ENCODE measurements around the gene DIAPH1. TPM values are rescaled to one million over a fixed set of nuclear protein-coding genes. Genes with fewer than 3 reads are reported as not detected.
A peak's percentile ranks its signal among the peaks of the same experiment; 100 is the strongest.

DIAPH1 gene
- total RNA-seq, 1 experiment from 2014 or later, result 117 TPM

DNA sequence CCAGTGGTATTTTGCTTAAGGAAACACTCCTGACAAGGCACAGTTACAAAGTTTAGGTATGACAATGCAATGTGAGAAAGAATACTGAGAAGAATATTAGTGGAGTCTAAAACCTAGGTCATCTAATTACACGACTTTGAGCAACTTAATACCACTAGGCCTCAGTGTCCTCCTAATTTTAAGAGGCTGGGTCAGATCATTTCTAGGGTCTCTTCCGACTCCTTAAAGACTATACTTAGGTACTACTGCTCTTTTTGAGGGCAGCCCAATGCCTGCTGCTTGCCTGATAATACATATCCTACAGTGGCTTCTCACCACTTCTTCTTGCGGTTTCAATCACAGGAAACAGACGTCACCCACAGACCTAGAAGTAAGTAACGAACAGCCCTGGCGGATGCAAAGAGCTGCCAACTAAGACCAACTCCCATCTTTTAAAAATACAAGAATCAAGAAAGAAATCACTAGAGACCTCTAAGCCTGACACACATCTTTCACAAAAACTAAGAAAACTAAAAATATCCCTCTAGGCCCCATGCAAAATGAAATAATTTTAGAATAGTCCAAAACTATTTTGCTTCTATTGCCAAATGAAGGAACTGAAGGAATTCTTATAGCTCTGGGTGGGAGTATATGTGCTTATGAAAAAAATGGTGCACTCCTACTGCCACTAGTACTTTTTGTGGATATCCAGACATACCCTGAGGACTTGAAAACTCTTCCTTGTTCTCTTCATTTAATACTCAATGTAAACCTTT lies 13.1 kb downstream of the DIAPH1 start:
- TF ChIP-seq, protein P1, sequence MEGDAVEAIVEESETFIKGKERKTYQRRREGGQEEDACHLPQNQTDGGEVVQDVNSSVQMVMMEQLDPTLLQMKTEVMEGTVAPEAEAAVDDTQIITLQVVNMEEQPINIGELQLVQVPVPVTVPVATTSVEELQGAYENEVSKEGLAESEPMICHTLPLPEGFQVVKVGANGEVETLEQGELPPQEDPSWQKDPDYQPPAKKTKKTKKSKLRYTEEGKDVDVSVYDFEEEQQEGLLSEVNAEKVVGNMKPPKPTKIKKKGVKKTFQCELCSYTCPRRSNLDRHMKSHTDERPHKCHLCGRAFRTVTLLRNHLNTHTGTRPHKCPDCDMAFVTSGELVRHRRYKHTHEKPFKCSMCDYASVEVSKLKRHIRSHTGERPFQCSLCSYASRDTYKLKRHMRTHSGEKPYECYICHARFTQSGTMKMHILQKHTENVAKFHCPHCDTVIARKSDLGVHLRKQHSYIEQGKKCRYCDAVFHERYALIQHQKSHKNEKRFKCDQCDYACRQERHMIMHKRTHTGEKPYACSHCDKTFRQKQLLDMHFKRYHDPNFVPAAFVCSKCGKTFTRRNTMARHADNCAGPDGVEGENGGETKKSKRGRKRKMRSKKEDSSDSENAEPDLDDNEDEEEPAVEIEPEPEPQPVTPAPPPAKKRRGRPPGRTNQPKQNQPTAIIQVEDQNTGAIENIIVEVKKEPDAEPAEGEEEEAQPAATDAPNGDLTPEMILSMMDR (conservative IDR thresholded peaks at IDR 0.05), result no peak
- Histone ChIP-seq H2AK5ac (ENCODE audit: insufficient read length, low read length) (no peak overlapping the region), H3K23ac (ENCODE audit: insufficient read length, low read depth, low read length) (no peak overlapping the region), H3K27ac (ENCODE audit: insufficient read length, low read depth, low read length) (no peak overlapping the region), H3T11ph (ENCODE audit: low read length) (no peak overlapping the region), H4K5ac (ENCODE audit: insufficient read length, low read depth, low read length) (no peak overlapping the region), H4K20me1 (ENCODE audit: control insufficient read depth, insufficient read depth, insufficient read length) (no peaks in the 10 kb centered on the region), H3K14ac (ENCODE audit: insufficient read depth, low read length) (no peak overlapping the region), H2BK15ac (ENCODE audit: low read depth, low read length) (no peak overlapping the region), H2BK5ac (ENCODE audit: insufficient read length, low read length) (no peak overlapping the region), H2BK120ac (ENCODE audit: low read depth, low read length, poor library complexity, severe bottlenecking) (no peak overlapping the region), H3K4me1 (ENCODE audit: insufficient read depth, low read length) (peaks cover 2% of the 10 kb centered on the region; the same call in 1 of the 2 replicates), H4K8ac (replicated peaks; ENCODE audit: insufficient read length, low read depth, low read length) (no peak overlapping the region), H3K23me2 (ENCODE audit: insufficient read length, low read depth, low read length, poor library complexity, severe bottlenecking) (no peaks in the 10 kb centered on the region), H3K4ac (ENCODE audit: low read depth, low read length) (no peak overlapping the region), H4K91ac (ENCODE audit: insufficient read length, low read depth, low read length) (no peak overlapping the region), H3K79me2 (ENCODE audit: insufficient read depth, low read length) (peaks cover 15% of the 10 kb centered on the region; the same call in 1 of the 2 replicates), H2BK12ac (ENCODE audit: insufficient read length, low read depth, low read length) (no peak overlapping the region), H3K79me1 (ENCODE audit: insufficient read depth, low read depth, low read length, poor library complexity, severe bottlenecking) (no peaks in the 10 kb centered on the region), H3K27me3 (ENCODE audit: insufficient read depth, low read length) (no peaks in the 10 kb centered on the region), H3K4me2 (ENCODE audit: insufficient read depth, insufficient read length, low read length) (no peak overlapping the region), H3K9ac (ENCODE audit: extremely low read depth, insufficient read length, low read length) (no peak overlapping the region), H3K9me3 (ENCODE audit: control insufficient read depth, low read depth, low read length) (no peaks in the 10 kb centered on the region), H2AFZ (ENCODE audit: low read length) (no peak overlapping the region), H3K18ac (ENCODE audit: insufficient read length, low read depth, low read length) (no peak overlapping the region), H3K56ac (ENCODE audit: insufficient read length, low read depth, low read length) (no peak overlapping the region), H2BK20ac (ENCODE audit: low read depth, low read length, poor library complexity, severe bottlenecking) (no peak overlapping the region)
- WGBS (ENCODE audit: extremely low coverage, insufficient read length, low lambda C conversion rate), result no CpG with 5 or more reads among the region's 6 CpGs
- Mint-ChIP-seq H3K27ac (peak overlapping the region in 2 of 3 experiments; percentile 3 to 89; a peak in 3 of 7 replicates), H3K4me3 (no peak overlapping the region), H3K27me3 (ENCODE audit: low read depth) (no peaks in the 10 kb centered on the region), H3K9me3 (no peaks in the 10 kb centered on the region), H3K36me3 (ENCODE audit: insufficient read depth in 1 of 3, low read depth in 3 of 3) (peaks cover 0 to 7% (median 6%) of the 10 kb centered on the region in 3 experiments; a peak in 3 of 7 replicates), H3K4me1 (peaks cover 6 to 11% of the 10 kb centered on the region in 2 experiments)
- DNase-seq, result no peak

All from H9 (cell line).